Kidney (tissue), 14 donors: ENCODE data around the gene EBF4. TPM values are rescaled to one million over a fixed set of nuclear protein-coding genes. Genes with fewer than 3 reads are reported as not detected.
"Not testable (repeated sequence)": the region's sequence is repeated elsewhere in the genome, so short reads cannot be mapped to it uniquely, and the experiment has no call there.

Source experiments
- DNase-seq, 5 donors: peaks; one replicate each; pipeline ENCODE4 v3.0.0-alpha.2; 2013 to 2020
- FAIRE-seq: peaks from 2 replicates; lab custom pipeline; 2012; peaks lifted over from hg19 to GRCh38; lab: Jason Lieb, UNC
- H3K27ac ChIP-seq, 2 donors: one replicate each; pipeline ENCODE4 v1.7.0; 2013; ENCODE audit warnings: low read depth in 2 of 2, low read length in 2 of 2, inconsistent platforms in 1 of 2
- H3K27me3 ChIP-seq: one replicate; pipeline ENCODE4 v1.7.1; 2013; ENCODE audit warnings: low read length, inconsistent platforms; ENCODE audit not compliant: control insufficient read depth, insufficient read depth
- H3K36me3 ChIP-seq, 3 donors: one replicate each; pipeline versions ENCODE4 v1.7.0 to v1.7.1; 2013; ENCODE audit warnings: low read length in 3 of 3, control low read depth in 1 of 3, inconsistent platforms in 1 of 3; ENCODE audit not compliant: insufficient read depth in 3 of 3, control insufficient read depth in 2 of 3
- H3K4me1 ChIP-seq, 3 donors: one replicate each; pipeline versions ENCODE4 v1.7.0 to v1.7.1; 2013; ENCODE audit warnings: low read length in 3 of 3, inconsistent platforms in 1 of 3, low read depth in 1 of 3; ENCODE audit not compliant: control insufficient read depth in 2 of 3, insufficient read depth in 2 of 3
- H3K4me3 ChIP-seq, 3 donors: one replicate each; pipeline versions ENCODE4 v1.7.0 to v1.8.1; 2013; ENCODE audit warnings: low read length in 3 of 3, control low read depth in 1 of 3, inconsistent platforms in 1 of 3
- H3K9ac ChIP-seq, 3 donors: one replicate each; pipeline versions ENCODE4 v1.7.0 to v1.7.1; 2013; ENCODE audit warnings: low read length in 3 of 3, control low read depth in 1 of 3, inconsistent platforms in 1 of 3
- H3K9me3 ChIP-seq, 3 donors: one replicate each; pipeline versions ENCODE4 v1.7.0 to v1.7.1; 2013; ENCODE audit warnings: low read length in 3 of 3, control low read depth in 1 of 3, inconsistent platforms in 1 of 3; ENCODE audit not compliant: control insufficient read depth in 2 of 3, insufficient read depth in 1 of 3
- CTCF ChIP-seq: IDR thresholded peaks from 3 replicates; pipeline ENCODE4 v1.5.1; 2012; ENCODE audit warnings: mild to moderate bottlenecking, moderate library complexity, borderline replicate concordance; ENCODE audit not compliant: insufficient read depth; ENCODE audit errors: extremely low read depth
- intact Hi-C: fragments of 100-400 bp; cut with DNase I; formaldehyde crosslinking; loops from one replicate; pipeline ENCODE4 v1.11.1; 2022
- polyA plus RNA-seq: library from polyadenylated mRNA; stranded (reverse); fragments of 350-450 nt; fragmentation: Illumina TruSeq; extraction: RNeasy Lipid Tissue Mini Kit (QIAGEN cat#74804); gene quantifications from one replicate; pipeline ENCODE4 v1.2.3, GENCODE V29; 2014; ENCODE audit warnings: low read depth, low replicate concordance; ENCODE audit not compliant: insufficient read depth
- total RNA-seq: library from RNA; stranded (reverse); fragmentation: NEBNext Ultra II Directional; extraction: Animal tissue kit (Norgen Biotek cat#: 25700); gene quantifications from one replicate; pipeline ENCODE4 v1.2.1, GENCODE V29; 2021
- donor health status: control.
- donor health status: control.
- donor health status: control.
- donor health status: control.
- donor health status: control.
- donor health status: DM: yes; HTN: yes; CAD: no.
- donor health status: Normal renal cell carcinoma (clear cell type).

EBF4 gene
- total and polyA plus RNA-seq, 2 donors from 2014 or later, result 8.8 to 10.2 TPM

DNA sequence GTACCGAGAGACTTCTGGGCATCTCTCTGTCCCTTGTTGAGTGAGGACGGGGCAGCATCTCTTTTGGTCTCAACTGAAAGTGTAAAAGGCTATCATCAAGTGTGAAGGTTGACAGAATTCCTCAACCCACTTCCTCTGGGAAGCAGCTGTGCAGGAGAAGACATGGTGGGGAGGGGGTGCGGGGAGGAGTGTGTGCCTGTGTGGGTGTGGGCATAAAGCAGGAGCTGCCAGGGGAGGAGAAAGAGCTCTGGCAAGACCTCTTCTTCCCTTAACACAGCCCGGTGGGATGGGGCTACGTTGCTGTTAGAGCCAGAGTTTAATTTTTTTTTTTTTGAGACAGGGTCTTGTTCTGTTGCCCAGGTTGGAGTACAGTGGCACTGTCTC, 76.0 kb downstream of the EBF4 start:
- no peaks in the 10 kb centered on the region for H3K36me3 ChIP-seq
- FAIRE-seq (no peak), DNase-seq (peak in 1 of 5 donors; percentile 57)
- no peak overlapping the region for H3K4me3 ChIP-seq
- H3K4me1 ChIP-seq, result no peaks in the 10 kb centered on the region
- no peaks in the 10 kb centered on the region for H3K9me3 ChIP-seq
- H3K9ac ChIP-seq, result no peak overlapping the region
- intact Hi-C loops, result no loop called here
- H3K27ac ChIP-seq, result no peak overlapping the region
- no peaks in the 10 kb centered on the region for H3K27me3 ChIP-seq
- TF ChIP-seq CTCF, result no peak

DNA sequence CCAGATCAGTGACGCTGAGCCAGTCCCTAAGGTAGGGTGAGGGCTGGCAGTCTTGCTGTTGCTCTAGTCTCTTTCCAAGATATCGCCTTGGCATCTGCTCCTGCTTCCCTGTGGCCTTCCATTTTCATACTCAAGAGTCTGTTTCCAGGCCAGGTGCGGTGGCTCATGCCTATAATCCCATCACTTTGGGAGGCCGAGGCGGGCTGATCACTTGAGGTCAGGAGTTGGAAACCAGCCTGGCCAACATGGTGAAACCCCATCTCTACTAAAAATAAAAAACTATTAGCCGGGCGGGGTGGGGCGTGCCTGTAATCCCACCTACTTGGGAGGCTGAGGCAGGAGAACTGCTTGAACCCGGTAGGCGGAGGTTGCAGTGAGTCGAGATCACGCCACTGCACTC, 77.5 kb downstream of the EBF4 start:
- H3K9me3 ChIP-seq, H3K4me1 ChIP-seq, H3K27ac ChIP-seq, H3K4me3 ChIP-seq, H3K36me3 ChIP-seq, H3K9ac ChIP-seq, intact Hi-C loops, FAIRE-seq, H3K27me3 ChIP-seq: not testable (repeated sequence)
- peak in 1 of 5 donors; percentile 48 for DNase-seq

GRCh38 chr20:2771631-2772080, 79.1 kb downstream of the EBF4 start:
- H3K9me3 ChIP-seq, result no peaks in the 10 kb centered on the region
- H3K27ac ChIP-seq, result no peak overlapping the region
- H3K27me3 ChIP-seq, result no peaks in the 10 kb centered on the region
- no peaks in the 10 kb centered on the region for H3K4me1 ChIP-seq
- DNase-seq (peak in 2 of 5 donors; percentile 12 to 31), FAIRE-seq (no peak)
- H3K36me3 ChIP-seq, result no peaks in the 10 kb centered on the region
- H3K4me3 ChIP-seq, result no peak overlapping the region
- H3K9ac ChIP-seq, result no peak overlapping the region
- intact Hi-C loops, result no loop called here
- TF ChIP-seq CTCF, result no peak

DNA sequence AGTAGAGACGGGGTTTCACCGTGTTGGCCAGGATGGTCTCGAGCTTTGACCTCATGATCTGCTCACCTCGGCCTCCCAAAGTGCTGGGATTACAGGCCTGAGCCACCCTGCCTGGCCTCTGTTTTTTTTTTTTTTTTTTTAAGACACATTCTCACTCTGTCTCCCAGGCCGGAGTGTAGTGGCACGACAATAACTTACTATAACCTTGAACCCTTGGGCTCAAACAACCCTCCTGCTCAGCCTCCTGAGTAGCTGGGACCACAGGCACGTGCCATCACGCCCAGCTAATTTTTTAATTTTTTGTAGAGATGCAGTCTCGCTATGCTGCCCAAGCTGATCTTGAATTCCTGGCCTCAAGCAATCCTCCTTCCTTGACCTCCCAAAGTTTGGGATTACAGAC, 81.2 kb downstream of the EBF4 start:
- no peak for FAIRE-seq
- Histone ChIP-seq H3K4me3 (no peak overlapping the region), H3K9ac (no peak overlapping the region), H3K27ac (no peak overlapping the region), H3K27me3 (no peaks in the 10 kb centered on the region), H3K9me3 (no peaks in the 10 kb centered on the region), H3K4me1 (no peaks in the 10 kb centered on the region), H3K36me3 (no peaks in the 10 kb centered on the region)
- DNase-seq, result no peak
- no peak for TF ChIP-seq CTCF
- intact Hi-C loops, result no loop called here
